HepG2 (cell line): ENCODE data around the gene ACAT1. TPM values are rescaled to one million over a fixed set of nuclear protein-coding genes. Genes with fewer than 3 reads are reported as not detected.

ENCODE experiments used
- ATAC-seq: fragments of 200-7000 bp; cut with Tn5 transposase; 3 replicates; pipeline ENCODE4 v1.9.1; 2020; ENCODE audit warnings: mild to moderate bottlenecking, moderate library complexity
- BruUV-seq: library from RNA; stranded (reverse); fragments of 400-500 nt; replicated peaks from 2 replicates; lab custom pipeline; 2021; lab: Mats Ljungman, UMichigan
- CTCF ChIA-PET: fragments of 300-600 bp; formaldehyde crosslinking; extraction: SDS; loops from one replicate; lab custom pipeline; 2021; ENCODE audit warnings: low total read pairs, inconsistent platforms, low intra/inter-chr PET ratio; lab: Yijun Ruan, JAX
- POLR2A ChIA-PET: fragments of 350-600 bp; sonication (Branson Sonifier 250); formaldehyde crosslinking; loops from one replicate; lab custom pipeline; 2020; ENCODE audit warnings: antibody characterized with exemption, inconsistent platforms; lab: Yijun Ruan, JAX
- DNase-seq: peaks from one replicate; pipeline ENCODE4 v3.0.0-alpha.2; 2015; ENCODE audit warnings: low spot score
- FAIRE-seq: peaks from 3 replicates; lab custom pipeline; 2011; peaks lifted over from hg19 to GRCh38; lab: Jason Lieb, UNC
- H2AFZ ChIP-seq: one replicate; pipeline ENCODE4 v1.6.1; 2011; ENCODE audit warnings: low read length, inconsistent platforms
- H3K27ac ChIP-seq: fragments of 300-600 bp; 3 replicates; pipeline ENCODE4 v1.8.0; 2011; ENCODE audit warnings: mixed run types, mild to moderate bottlenecking, mixed read lengths, low read length, inconsistent platforms; ENCODE audit not compliant: insufficient read depth; ENCODE audit errors: extremely low read length
- H3K27me3 ChIP-seq, 2 experiments: fragments of 200-600 bp in 1 of 2; 2 replicates in 1 of 2; 3 replicates in 1 of 2; pipeline versions ENCODE4 v1.6.0 to v1.8.0; 2011; ENCODE audit warnings: low read length in 2 of 2, mild to moderate bottlenecking in 2 of 2, moderate library complexity in 2 of 2, inconsistent platforms in 1 of 2; ENCODE audit not compliant: insufficient read depth in 2 of 2, control insufficient read depth in 1 of 2
- H3K36me3 ChIP-seq, 2 experiments: fragments of 200-600 bp in 1 of 2; replicated peaks in 1 of 2; 2 replicates in 1 of 2; 3 replicates in 1 of 2; pipeline versions ENCODE4 v1.5.1 to v1.8.0; 2011; ENCODE audit warnings: low read length in 2 of 2, inconsistent platforms in 1 of 2; ENCODE audit not compliant: insufficient read depth in 2 of 2, control insufficient read depth in 1 of 2
- H3K4me1 ChIP-seq: 2 replicates; pipeline ENCODE4 v1.5.1; 2012; ENCODE audit warnings: low read length, inconsistent platforms; ENCODE audit not compliant: insufficient read depth
- H3K4me2 ChIP-seq: 2 replicates; pipeline ENCODE4 v1.6.0; 2011; ENCODE audit warnings: low read depth, low read length, inconsistent platforms
- H3K4me3 ChIP-seq, 3 experiments: fragments of 200-600 bp in 1 of 3; sonication (generic), shearing (Covaris generic) in 1 of 3; replicated peaks in 1 of 3; 2 replicates each; pipeline ENCODE4 v1.5.1; 2011 to 2016; ENCODE audit warnings: low read length in 3 of 3, inconsistent platforms in 2 of 3, low read depth in 2 of 3, mild to moderate bottlenecking in 2 of 3, control low read depth in 1 of 3, mixed read lengths in 1 of 3; ENCODE audit not compliant: insufficient read depth in 1 of 3
- H3K79me2 ChIP-seq: one replicate; pipeline ENCODE4 v1.6.1; 2011; ENCODE audit warnings: low read length, inconsistent platforms; ENCODE audit not compliant: insufficient read depth
- H3K9ac ChIP-seq: 2 replicates; pipeline ENCODE4 v1.6.0; 2011; ENCODE audit warnings: mild to moderate bottlenecking, low read depth, low read length, inconsistent platforms; ENCODE audit not compliant: insufficient read depth
- H3K9me3 ChIP-seq: 2 replicates; pipeline ENCODE4 v1.5.1; 2012; ENCODE audit warnings: mild to moderate bottlenecking, low read length
- H4K20me1 ChIP-seq: 2 replicates; pipeline ENCODE4 v1.6.0; 2011; ENCODE audit warnings: inconsistent platforms, mild to moderate bottlenecking, low read length, moderate library complexity; ENCODE audit not compliant: insufficient read depth
- FOXO1 ChIP-seq: sonication (generic); formaldehyde crosslinking; IDR thresholded peaks from 2 replicates; pipeline ENCODE4 v1.4.0; 2020; ENCODE audit warnings: missing genetic modification reagents
- JUN ChIP-seq: sonication (generic); formaldehyde crosslinking; IDR thresholded peaks from 2 replicates; pipeline ENCODE4 v1.4.0; 2020; ENCODE audit warnings: mild to moderate bottlenecking, missing genetic modification reagents
- MTA1 ChIP-seq: sonication (generic); formaldehyde crosslinking; IDR thresholded peaks from 2 replicates; pipeline ENCODE4 v1.4.0; 2020; ENCODE audit warnings: missing genetic modification reagents, mild to moderate bottlenecking, borderline replicate concordance
- TEAD2 ChIP-seq: sonication (generic); formaldehyde crosslinking; IDR thresholded peaks from 2 replicates; pipeline ENCODE4 v1.9.0; 2021; ENCODE audit warnings: missing genetic modification reagents
- ZC3H4 ChIP-seq: sonication (generic); formaldehyde crosslinking; IDR thresholded peaks from 2 replicates; pipeline ENCODE4 v1.4.0; 2020; ENCODE audit warnings: missing genetic modification reagents, borderline replicate concordance
- ZNF180 ChIP-seq: sonication (generic); formaldehyde crosslinking; IDR thresholded peaks from 2 replicates; pipeline ENCODE4 v1.4.0; 2020; ENCODE audit warnings: low read depth, missing genetic modification reagents, borderline replicate concordance
- ZNF501 ChIP-seq: sonication (generic); formaldehyde crosslinking; IDR thresholded peaks from 2 replicates; pipeline ENCODE4 v1.5.1; 2020; ENCODE audit warnings: mild to moderate bottlenecking, moderate library complexity, missing genetic modification reagents
- ZNF549 ChIP-seq: sonication (generic); formaldehyde crosslinking; IDR thresholded peaks from 2 replicates; pipeline ENCODE4 v1.5.0; 2020; ENCODE audit warnings: missing genetic modification reagents
- ZNF660 ChIP-seq: sonication (generic); formaldehyde crosslinking; IDR thresholded peaks from 2 replicates; pipeline ENCODE4 v1.5.1; 2020; ENCODE audit warnings: mild to moderate bottlenecking, low read depth, missing genetic modification reagents, borderline replicate concordance
- ZNF709 ChIP-seq: sonication (generic); formaldehyde crosslinking; IDR thresholded peaks from 2 replicates; pipeline ENCODE4 v1.5.0; 2020; ENCODE audit warnings: mild to moderate bottlenecking, missing genetic modification reagents
- WGBS: methylation state at CpG from one replicate; pipeline ENCODE4 v1.1.6; 2017; ENCODE audit warnings: low lambda C conversion rate; 5-methylcytosine and 5-hydroxymethylcytosine counted together
- in situ Hi-C: cut with HindIII; loops from 2 replicates; pipeline ENCODE4 v1.10.0; 2017; ENCODE audit warnings: low pct_unique_long_range_greater_than_20kb; ENCODE audit not compliant: extremely low pct_ligation_motif_present
- intact Hi-C: fragments of 100-400 bp; cut with micrococcal nuclease; formaldehyde crosslinking; loops from one replicate; pipeline ENCODE4 v1.10.0; 2022; ENCODE audit not compliant: unreplicated experiment
- polyA plus RNA-seq, 8 experiments: library from polyadenylated mRNA; depleted of rRNA in 3 of 8; stranded (reverse) in 7 of 8; unstranded in 1 of 8; fragments of >200 nt; fragmentation: Illumina TruSeq in 4 of 8; extraction: Trizol in 4 of 8; gene quantifications; 2 replicates each; pipeline versions ENCODE4 v1.2.1 to v1.2.3, GENCODE V29; 2011 to 2016; ENCODE audit warnings: low read depth in 4 of 8, missing spikeins in 1 of 8, mixed read lengths in 1 of 8; ENCODE audit not compliant: insufficient read depth in 1 of 8
- total RNA-seq, 5 experiments: library from RNA; depleted of rRNA; stranded (reverse); fragments of >200 nt; fragmentation: Illumina TruSeq; extraction: Trizol; gene quantifications; 2 replicates each; pipeline ENCODE4 v1.2.3, GENCODE V29; 2016; ENCODE audit warnings: low read depth in 1 of 5
- TF ChIP-seq, protein P1 (sequence below): sonication (generic); formaldehyde crosslinking; IDR thresholded peaks from 2 replicates; pipeline ENCODE4 v1.4.0; 2020; ENCODE audit warnings: missing genetic modification reagents
- TF ChIP-seq, protein P2 (sequence below): sonication (generic); formaldehyde crosslinking; IDR thresholded peaks from 2 replicates; pipeline ENCODE4 v1.4.0; 2020; ENCODE audit warnings: mild to moderate bottlenecking, low read depth, missing genetic modification reagents
- TF ChIP-seq, protein P3 (sequence below): sonication (generic); formaldehyde crosslinking; IDR thresholded peaks from 2 replicates; pipeline ENCODE4 v1.8.0; 2022; ENCODE audit warnings: mild to moderate bottlenecking, missing genetic modification reagents, moderate library complexity

ACAT1 gene
- total and polyA plus RNA-seq, 2 of the 13 experiments (the other 11 are each of a cell fraction or from before 2014, with no cell fraction given): 103 to 165 TPM

DNA sequence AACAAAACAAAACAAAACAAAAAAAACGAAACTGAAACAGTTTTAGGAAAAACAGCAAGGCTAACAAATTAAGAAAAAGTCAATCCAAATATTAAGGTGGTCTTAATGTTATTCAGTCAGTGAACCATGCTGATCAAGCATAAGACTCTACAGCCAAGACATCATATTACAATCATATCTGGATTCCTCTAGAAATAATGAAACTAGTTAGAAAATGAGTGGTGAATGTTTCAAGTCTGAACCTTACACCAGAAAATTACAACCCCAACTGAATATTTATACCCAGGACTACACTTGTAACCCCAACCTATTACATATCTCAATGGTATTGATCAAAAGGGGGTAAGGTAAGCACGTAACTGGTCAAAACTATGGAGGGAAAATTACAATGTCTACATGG is 48.8 kb downstream of the ACAT1 start:
- ChIA-PET POLR2A (no interaction called here), CTCF (no interaction called here)
- H3K9me3 ChIP-seq: no peaks in the 10 kb centered on the region
- intact Hi-C loops: no loop called here
- no peaks in the 10 kb centered on the region for H4K20me1 ChIP-seq
- 91% methylated on average over 2 of the region's 2 CpGs for WGBS
- no peak overlapping the region for H3K9ac ChIP-seq
- no peak overlapping the region for H3K4me2 ChIP-seq
- H3K4me1 ChIP-seq: no peaks in the 10 kb centered on the region
- H2AFZ ChIP-seq: no peak overlapping the region
- H3K36me3 ChIP-seq: peaks cover 11 to 49% of the 10 kb centered on the region in 2 experiments; a peak in 4 of 5 replicates
- DNase-seq (no peak), ATAC-seq (no peak), FAIRE-seq (no peak)
- no peak overlapping the region for H3K27ac ChIP-seq
- no peaks in the 10 kb centered on the region; a peak in 1 of 5 replicates for H3K27me3 ChIP-seq
- TF ChIP-seq, protein P1, sequence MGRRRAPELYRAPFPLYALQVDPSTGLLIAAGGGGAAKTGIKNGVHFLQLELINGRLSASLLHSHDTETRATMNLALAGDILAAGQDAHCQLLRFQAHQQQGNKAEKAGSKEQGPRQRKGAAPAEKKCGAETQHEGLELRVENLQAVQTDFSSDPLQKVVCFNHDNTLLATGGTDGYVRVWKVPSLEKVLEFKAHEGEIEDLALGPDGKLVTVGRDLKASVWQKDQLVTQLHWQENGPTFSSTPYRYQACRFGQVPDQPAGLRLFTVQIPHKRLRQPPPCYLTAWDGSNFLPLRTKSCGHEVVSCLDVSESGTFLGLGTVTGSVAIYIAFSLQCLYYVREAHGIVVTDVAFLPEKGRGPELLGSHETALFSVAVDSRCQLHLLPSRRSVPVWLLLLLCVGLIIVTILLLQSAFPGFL (CRISPR knock-in tag): no peak
- TF ChIP-seq ZNF709 (CRISPR knock-in tag): no peak
- TF ChIP-seq, protein P2, sequence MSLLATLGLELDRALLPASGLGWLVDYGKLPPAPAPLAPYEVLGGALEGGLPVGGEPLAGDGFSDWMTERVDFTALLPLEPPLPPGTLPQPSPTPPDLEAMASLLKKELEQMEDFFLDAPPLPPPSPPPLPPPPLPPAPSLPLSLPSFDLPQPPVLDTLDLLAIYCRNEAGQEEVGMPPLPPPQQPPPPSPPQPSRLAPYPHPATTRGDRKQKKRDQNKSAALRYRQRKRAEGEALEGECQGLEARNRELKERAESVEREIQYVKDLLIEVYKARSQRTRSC (CRISPR knock-in tag): no peak
- no peak for TF ChIP-seq ZNF549
- TF ChIP-seq ZC3H4 (CRISPR knock-in tag): no peak
- TF ChIP-seq TEAD2 (CRISPR knock-in tag): no peak
- TF ChIP-seq JUN (CRISPR knock-in tag): no peak
- TF ChIP-seq, protein P3, sequence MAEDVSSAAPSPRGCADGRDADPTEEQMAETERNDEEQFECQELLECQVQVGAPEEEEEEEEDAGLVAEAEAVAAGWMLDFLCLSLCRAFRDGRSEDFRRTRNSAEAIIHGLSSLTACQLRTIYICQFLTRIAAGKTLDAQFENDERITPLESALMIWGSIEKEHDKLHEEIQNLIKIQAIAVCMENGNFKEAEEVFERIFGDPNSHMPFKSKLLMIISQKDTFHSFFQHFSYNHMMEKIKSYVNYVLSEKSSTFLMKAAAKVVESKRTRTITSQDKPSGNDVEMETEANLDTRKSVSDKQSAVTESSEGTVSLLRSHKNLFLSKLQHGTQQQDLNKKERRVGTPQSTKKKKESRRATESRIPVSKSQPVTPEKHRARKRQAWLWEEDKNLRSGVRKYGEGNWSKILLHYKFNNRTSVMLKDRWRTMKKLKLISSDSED: no peak
- no peak for TF ChIP-seq ZNF660 (CRISPR knock-in tag)
- no peak for TF ChIP-seq ZNF180 (CRISPR knock-in tag)
- no peak for TF ChIP-seq MTA1
- TF ChIP-seq ZNF501 (CRISPR knock-in tag): no peak
- no peak for TF ChIP-seq FOXO1
- in situ Hi-C loops: no loop called here
- BruUV-seq: no TSS peak
- no peak overlapping the region for H3K4me3 ChIP-seq
- no peaks in the 10 kb centered on the region for H3K79me2 ChIP-seq
